ENCODE measurements around the gene SCP2.

The SCP2 gene

DNA sequence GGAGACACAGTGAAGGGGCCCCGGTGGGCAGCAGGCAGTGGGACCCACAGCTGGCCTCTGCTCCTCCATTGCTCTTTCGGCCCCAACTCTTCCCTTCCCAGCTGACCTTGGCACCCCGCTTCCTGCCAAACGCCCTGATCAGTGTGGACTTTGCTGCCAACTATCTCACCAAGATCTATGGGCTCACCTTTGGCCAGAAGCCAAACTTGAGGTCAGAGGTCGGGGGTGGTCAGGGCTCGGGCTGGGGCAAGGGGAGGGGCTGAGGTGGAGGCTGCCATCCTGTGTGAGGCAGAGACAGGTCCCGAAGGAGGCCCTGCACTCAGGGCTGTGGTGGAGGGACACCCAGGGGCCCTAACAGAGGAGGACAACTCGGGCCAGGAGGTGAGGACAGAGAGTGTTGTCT lies 148.7 kb downstream of the SCP2 start:
- ChIA-PET CTCF (interaction anchor here (0.6 kb wide), 1 partner anchor 108 kb away, joined by 6 read pairs; no protein-coding TSS in a partner anchor), POLR2A (no interaction called here)
- Histone ChIP-seq H3K36me3 (ENCODE audit: control insufficient read depth in 2 of 2, insufficient read depth in 1 of 2, low read length in 2 of 2) (no peaks in the 10 kb centered on the region), H3K27ac (ENCODE audit: extremely low read depth, low read depth, low read length) (no peak overlapping the region), H3K4me3 (ENCODE audit: low read depth, low read length) (no peak overlapping the region), H3K4me1 (ENCODE audit: control insufficient read depth, insufficient read depth, low read length) (no peaks in the 10 kb centered on the region), H3K9me3 (ENCODE audit: control insufficient read depth, insufficient read depth, low read depth, low read length) (no peaks in the 10 kb centered on the region)
- TF ChIP-seq, protein P1, sequence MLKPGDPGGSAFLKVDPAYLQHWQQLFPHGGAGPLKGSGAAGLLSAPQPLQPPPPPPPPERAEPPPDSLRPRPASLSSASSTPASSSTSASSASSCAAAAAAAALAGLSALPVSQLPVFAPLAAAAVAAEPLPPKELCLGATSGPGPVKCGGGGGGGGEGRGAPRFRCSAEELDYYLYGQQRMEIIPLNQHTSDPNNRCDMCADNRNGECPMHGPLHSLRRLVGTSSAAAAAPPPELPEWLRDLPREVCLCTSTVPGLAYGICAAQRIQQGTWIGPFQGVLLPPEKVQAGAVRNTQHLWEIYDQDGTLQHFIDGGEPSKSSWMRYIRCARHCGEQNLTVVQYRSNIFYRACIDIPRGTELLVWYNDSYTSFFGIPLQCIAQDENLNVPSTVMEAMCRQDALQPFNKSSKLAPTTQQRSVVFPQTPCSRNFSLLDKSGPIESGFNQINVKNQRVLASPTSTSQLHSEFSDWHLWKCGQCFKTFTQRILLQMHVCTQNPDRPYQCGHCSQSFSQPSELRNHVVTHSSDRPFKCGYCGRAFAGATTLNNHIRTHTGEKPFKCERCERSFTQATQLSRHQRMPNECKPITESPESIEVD (tag by site-specific recombination; IDR thresholded peaks at IDR 0.05): no peak
- no peak for TF ChIP-seq ZNF239 (tag by site-specific recombination; IDR thresholded peaks at IDR 0.05)
- TF ChIP-seq, protein P2, sequence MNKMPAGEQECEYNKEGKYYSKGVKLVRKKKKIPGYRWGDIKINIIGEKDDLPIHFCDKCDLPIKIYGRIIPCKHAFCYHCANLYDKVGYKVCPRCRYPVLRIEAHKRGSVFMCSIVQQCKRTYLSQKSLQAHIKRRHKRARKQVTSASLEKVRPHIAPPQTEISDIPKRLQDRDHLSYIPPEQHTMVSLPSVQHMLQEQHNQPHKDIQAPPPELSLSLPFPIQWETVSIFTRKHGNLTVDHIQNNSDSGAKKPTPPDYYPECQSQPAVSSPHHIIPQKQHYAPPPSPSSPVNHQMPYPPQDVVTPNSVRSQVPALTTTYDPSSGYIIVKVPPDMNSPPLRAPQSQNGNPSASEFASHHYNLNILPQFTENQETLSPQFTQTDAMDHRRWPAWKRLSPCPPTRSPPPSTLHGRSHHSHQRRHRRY (tag by site-specific recombination; IDR thresholded peaks at IDR 0.05): no peak
- TF ChIP-seq ZNF10 (tag by site-specific recombination; IDR thresholded peaks at IDR 0.05): no peak
- TF ChIP-seq, protein P3, sequence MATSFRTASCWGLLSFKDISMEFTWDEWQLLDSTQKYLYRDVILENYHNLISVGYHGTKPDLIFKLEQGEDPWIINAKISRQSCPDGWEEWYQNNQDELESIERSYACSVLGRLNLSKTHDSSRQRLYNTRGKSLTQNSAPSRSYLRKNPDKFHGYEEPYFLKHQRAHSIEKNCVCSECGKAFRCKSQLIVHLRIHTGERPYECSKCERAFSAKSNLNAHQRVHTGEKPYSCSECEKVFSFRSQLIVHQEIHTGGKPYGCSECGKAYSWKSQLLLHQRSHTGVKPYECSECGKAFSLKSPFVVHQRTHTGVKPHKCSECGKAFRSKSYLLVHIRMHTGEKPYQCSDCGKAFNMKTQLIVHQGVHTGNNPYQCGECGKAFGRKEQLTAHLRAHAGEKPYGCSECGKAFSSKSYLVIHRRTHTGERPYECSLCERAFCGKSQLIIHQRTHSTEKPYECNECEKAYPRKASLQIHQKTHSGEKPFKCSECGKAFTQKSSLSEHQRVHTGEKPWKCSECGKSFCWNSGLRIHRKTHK (tag by site-specific recombination; IDR thresholded peaks at IDR 0.05): no peak
- TF ChIP-seq KLF1 (tag by site-specific recombination; IDR thresholded peaks at IDR 0.05): no peak
- no peak for TF ChIP-seq ZNF292 (tag by site-specific recombination; IDR thresholded peaks at IDR 0.05; ENCODE audit: borderline replicate concordance, low read depth)
- TF ChIP-seq ZBTB7A (tag by site-specific recombination; IDR thresholded peaks at IDR 0.05; ENCODE audit: low read depth): no peak
- no peak for TF ChIP-seq ZBTB21 (tag by site-specific recombination; IDR thresholded peaks at IDR 0.05)
- TF ChIP-seq, protein P4, sequence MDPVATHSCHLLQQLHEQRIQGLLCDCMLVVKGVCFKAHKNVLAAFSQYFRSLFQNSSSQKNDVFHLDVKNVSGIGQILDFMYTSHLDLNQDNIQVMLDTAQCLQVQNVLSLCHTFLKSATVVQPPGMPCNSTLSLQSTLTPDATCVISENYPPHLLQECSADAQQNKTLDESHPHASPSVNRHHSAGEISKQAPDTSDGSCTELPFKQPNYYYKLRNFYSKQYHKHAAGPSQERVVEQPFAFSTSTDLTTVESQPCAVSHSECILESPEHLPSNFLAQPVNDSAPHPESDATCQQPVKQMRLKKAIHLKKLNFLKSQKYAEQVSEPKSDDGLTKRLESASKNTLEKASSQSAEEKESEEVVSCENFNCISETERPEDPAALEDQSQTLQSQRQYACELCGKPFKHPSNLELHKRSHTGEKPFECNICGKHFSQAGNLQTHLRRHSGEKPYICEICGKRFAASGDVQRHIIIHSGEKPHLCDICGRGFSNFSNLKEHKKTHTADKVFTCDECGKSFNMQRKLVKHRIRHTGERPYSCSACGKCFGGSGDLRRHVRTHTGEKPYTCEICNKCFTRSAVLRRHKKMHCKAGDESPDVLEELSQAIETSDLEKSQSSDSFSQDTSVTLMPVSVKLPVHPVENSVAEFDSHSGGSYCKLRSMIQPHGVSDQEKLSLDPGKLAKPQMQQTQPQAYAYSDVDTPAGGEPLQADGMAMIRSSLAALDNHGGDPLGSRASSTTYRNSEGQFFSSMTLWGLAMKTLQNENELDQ (tag by site-specific recombination; IDR thresholded peaks at IDR 0.05; ENCODE audit: low read depth): no peak
- TF ChIP-seq, protein P5, sequence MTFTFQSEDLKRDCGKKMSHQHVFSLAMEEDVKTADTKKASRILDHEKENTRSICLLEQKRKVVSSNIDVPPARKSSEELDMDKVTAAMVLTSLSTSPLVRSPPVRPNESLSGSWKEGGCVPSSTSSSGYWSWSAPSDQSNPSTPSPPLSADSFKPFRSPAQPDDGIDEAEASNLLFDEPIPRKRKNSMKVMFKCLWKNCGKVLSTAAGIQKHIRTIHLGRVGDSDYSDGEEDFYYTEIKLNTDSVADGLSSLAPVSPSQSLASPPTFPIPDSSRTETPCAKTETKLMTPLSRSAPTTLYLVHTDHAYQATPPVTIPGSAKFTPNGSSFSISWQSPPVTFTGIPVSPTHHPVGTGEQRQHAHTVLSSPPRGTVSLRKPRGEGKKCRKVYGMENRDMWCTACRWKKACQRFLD (tag by site-specific recombination; IDR thresholded peaks at IDR 0.05): no peak
- TF ChIP-seq PRDM1 (tag by site-specific recombination; IDR thresholded peaks at IDR 0.05): no peak
- no peak for TF ChIP-seq ZNF768 (tag by site-specific recombination; IDR thresholded peaks at IDR 0.05)
- no peak for TF ChIP-seq IKZF3 (tag by site-specific recombination; IDR thresholded peaks at IDR 0.05)
- no peak for TF ChIP-seq ZNF473 (tag by site-specific recombination; IDR thresholded peaks at IDR 0.05)
- no peak for TF ChIP-seq ZNF155 (tag by site-specific recombination; IDR thresholded peaks at IDR 0.05)
- TF ChIP-seq, protein P6, sequence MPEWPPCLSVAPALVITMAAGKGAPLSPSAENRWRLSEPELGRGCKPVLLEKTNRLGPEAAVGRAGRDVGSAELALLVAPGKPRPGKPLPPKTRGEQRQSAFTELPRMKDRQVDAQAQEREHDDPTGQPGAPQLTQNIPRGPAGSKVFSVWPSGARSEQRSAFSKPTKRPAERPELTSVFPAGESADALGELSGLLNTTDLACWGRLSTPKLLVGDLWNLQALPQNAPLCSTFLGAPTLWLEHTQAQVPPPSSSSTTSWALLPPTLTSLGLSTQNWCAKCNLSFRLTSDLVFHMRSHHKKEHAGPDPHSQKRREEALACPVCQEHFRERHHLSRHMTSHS (tag by site-specific recombination; IDR thresholded peaks at IDR 0.05): no peak
- no peak for TF ChIP-seq ZBTB48 (tag by site-specific recombination; IDR thresholded peaks at IDR 0.05)
- TF ChIP-seq KLF9 (tag by site-specific recombination; IDR thresholded peaks at IDR 0.05; ENCODE audit: low read depth): no peak
- no peak for TF ChIP-seq ZNF654 (tag by site-specific recombination; IDR thresholded peaks at IDR 0.05; ENCODE audit: low read depth)
